ENCODE results near the gene NUP205.

- TF ChIP-seq POLR2A (IDR thresholded peaks at IDR 0.05; ENCODE audit: low read depth, low read length) (no peak), POLR2AphosphoS5 (IDR thresholded peaks at IDR 0.05; ENCODE audit: low read depth, low read length) (no peak), TAF1 (IDR thresholded peaks at IDR 0.05; ENCODE audit: borderline replicate concordance, low read depth, low read length) (no peak)
Observed at GRCh38 chr7:135525426-135525825, 32.3 kb upstream of the NUP205 start.

Measured in GM12892 (cell line).